ENCODE results near the gene CLIC5.

Gene CLIC5

GRCh38 chr6:45881705-45882467 is 133.8 kb downstream of the CLIC5 start:
- H3K4me2 ChIP-seq = no peak overlapping the region
- no peaks in the 10 kb centered on the region for H3K27me3 ChIP-seq (ENCODE audit: insufficient read depth, low read depth)
- H3K4me1 ChIP-seq (ENCODE audit: low read depth, poor library complexity, severe bottlenecking) = no peaks in the 10 kb centered on the region
- no peaks in the 10 kb centered on the region for H3K79me2 ChIP-seq (ENCODE audit: insufficient read depth, low read depth)
- H3K36me3 ChIP-seq (ENCODE audit: insufficient read depth) = no peaks in the 10 kb centered on the region
- no peak for TF ChIP-seq CTCF (conservative IDR thresholded peaks at IDR 0.05; ENCODE audit: low read depth, low read length)
- no peak overlapping the region for H2AFZ ChIP-seq (ENCODE audit: low read depth)
- H3K4me3 ChIP-seq (IDR thresholded peaks at IDR 0.05; ENCODE audit: insufficient read depth, low read depth, low read length) = no peak overlapping the region
- H4K20me1 ChIP-seq (ENCODE audit: insufficient read depth) = no peaks in the 10 kb centered on the region
- H3K9ac ChIP-seq = no peak overlapping the region
- H3K27ac ChIP-seq = no peak overlapping the region

GRCh38 chr6:45880676-45881075 is 135.0 kb downstream of the CLIC5 start:
- H3K27ac ChIP-seq = no peak overlapping the region
- H3K4me3 ChIP-seq (IDR thresholded peaks at IDR 0.05; ENCODE audit: insufficient read depth, low read depth, low read length) = no peak overlapping the region
- no peak overlapping the region for H3K4me2 ChIP-seq
- no peaks in the 10 kb centered on the region for H3K27me3 ChIP-seq (ENCODE audit: insufficient read depth, low read depth)
- H3K4me1 ChIP-seq (ENCODE audit: low read depth, poor library complexity, severe bottlenecking) = no peaks in the 10 kb centered on the region
- H4K20me1 ChIP-seq (ENCODE audit: insufficient read depth) = no peaks in the 10 kb centered on the region
- no peak overlapping the region for H3K9ac ChIP-seq
- H3K36me3 ChIP-seq (ENCODE audit: insufficient read depth) = no peaks in the 10 kb centered on the region
- H2AFZ ChIP-seq (ENCODE audit: low read depth) = no peak overlapping the region
- no peak for TF ChIP-seq CTCF (conservative IDR thresholded peaks at IDR 0.05; ENCODE audit: low read depth, low read length)
- no peaks in the 10 kb centered on the region for H3K79me2 ChIP-seq (ENCODE audit: insufficient read depth, low read depth)

GRCh38 chr6:45880159-45880558 is 135.5 kb downstream of the CLIC5 start:
- no peak for TF ChIP-seq CTCF (conservative IDR thresholded peaks at IDR 0.05; ENCODE audit: low read depth, low read length)
- no peak overlapping the region for H3K4me2 ChIP-seq
- H2AFZ ChIP-seq (ENCODE audit: low read depth) = no peak overlapping the region
- no peaks in the 10 kb centered on the region for H3K79me2 ChIP-seq (ENCODE audit: insufficient read depth, low read depth)
- H3K4me3 ChIP-seq (IDR thresholded peaks at IDR 0.05; ENCODE audit: insufficient read depth, low read depth, low read length) = no peak overlapping the region
- no peaks in the 10 kb centered on the region for H3K36me3 ChIP-seq (ENCODE audit: insufficient read depth)
- H3K9ac ChIP-seq = no peak overlapping the region
- no peak overlapping the region for H3K27ac ChIP-seq
- no peaks in the 10 kb centered on the region for H4K20me1 ChIP-seq (ENCODE audit: insufficient read depth)
- H3K27me3 ChIP-seq (ENCODE audit: insufficient read depth, low read depth) = no peaks in the 10 kb centered on the region
- no peaks in the 10 kb centered on the region for H3K4me1 ChIP-seq (ENCODE audit: low read depth, poor library complexity, severe bottlenecking)

- H3K27ac ChIP-seq = no peak overlapping the region
- TF ChIP-seq CTCF (conservative IDR thresholded peaks at IDR 0.05; ENCODE audit: low read depth, low read length) = no peak
- H3K79me2 ChIP-seq (ENCODE audit: insufficient read depth, low read depth) = no peaks in the 10 kb centered on the region
These were observed 137.6 kb downstream of the CLIC5 start for GRCh38 chr6:45877970-45878590.

More at GRCh38 chr6:45877970-45878590, 137.6 kb downstream of the CLIC5 start:
- Histone ChIP-seq H3K4me1 (ENCODE audit: low read depth, poor library complexity, severe bottlenecking) (no peaks in the 10 kb centered on the region), H4K20me1 (ENCODE audit: insufficient read depth) (no peaks in the 10 kb centered on the region), H3K9ac (no peak overlapping the region), H2AFZ (ENCODE audit: low read depth) (no peak overlapping the region), H3K4me3 (IDR thresholded peaks at IDR 0.05; ENCODE audit: insufficient read depth, low read depth, low read length) (no peak overlapping the region), H3K27me3 (ENCODE audit: insufficient read depth, low read depth) (no peaks in the 10 kb centered on the region), H3K36me3 (ENCODE audit: insufficient read depth) (no peaks in the 10 kb centered on the region), H3K4me2 (no peak overlapping the region)
